Measurements from ENCODE around the gene ZNF708. TPM values are rescaled to one million over a fixed set of nuclear protein-coding genes. Genes with fewer than 3 reads are reported as not detected.
A peak's percentile ranks its signal among the peaks of the same experiment; 100 is the strongest.
"Not testable (repeated sequence)": the region's sequence is repeated elsewhere in the genome, so short reads cannot be mapped to it uniquely, and the experiment has no call there.

Gene ZNF708
- 17.0 TPM for total RNA-seq
- long read RNA-seq, partial matches to known transcripts, result 0 of 5 reads
- long read RNA-seq, other reads (novel, unspliced or antisense), result 5 of 5 reads

- H3K27me3 ChIP-seq (ENCODE audit: low read depth), result no peaks in the 10 kb centered on the region
- TF ChIP-seq, protein P1, sequence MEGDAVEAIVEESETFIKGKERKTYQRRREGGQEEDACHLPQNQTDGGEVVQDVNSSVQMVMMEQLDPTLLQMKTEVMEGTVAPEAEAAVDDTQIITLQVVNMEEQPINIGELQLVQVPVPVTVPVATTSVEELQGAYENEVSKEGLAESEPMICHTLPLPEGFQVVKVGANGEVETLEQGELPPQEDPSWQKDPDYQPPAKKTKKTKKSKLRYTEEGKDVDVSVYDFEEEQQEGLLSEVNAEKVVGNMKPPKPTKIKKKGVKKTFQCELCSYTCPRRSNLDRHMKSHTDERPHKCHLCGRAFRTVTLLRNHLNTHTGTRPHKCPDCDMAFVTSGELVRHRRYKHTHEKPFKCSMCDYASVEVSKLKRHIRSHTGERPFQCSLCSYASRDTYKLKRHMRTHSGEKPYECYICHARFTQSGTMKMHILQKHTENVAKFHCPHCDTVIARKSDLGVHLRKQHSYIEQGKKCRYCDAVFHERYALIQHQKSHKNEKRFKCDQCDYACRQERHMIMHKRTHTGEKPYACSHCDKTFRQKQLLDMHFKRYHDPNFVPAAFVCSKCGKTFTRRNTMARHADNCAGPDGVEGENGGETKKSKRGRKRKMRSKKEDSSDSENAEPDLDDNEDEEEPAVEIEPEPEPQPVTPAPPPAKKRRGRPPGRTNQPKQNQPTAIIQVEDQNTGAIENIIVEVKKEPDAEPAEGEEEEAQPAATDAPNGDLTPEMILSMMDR (IDR thresholded peaks at IDR 0.05), result no peak
- DNase-seq (peak; percentile 90), ATAC-seq (peak; percentile 100)
- peaks cover 7% of the 10 kb centered on the region for H3K9me3 ChIP-seq
- peaks cover 7% of the 10 kb centered on the region for H3K36me3 ChIP-seq
- H3K4me3 ChIP-seq, result peak within 1 kb of the TSS; percentile 78
- H3K27ac ChIP-seq, result peak within 1 kb of the TSS; percentile 97
- peaks cover 22% of the 10 kb centered on the region for H3K4me1 ChIP-seq
- intact Hi-C loops (cut with DNase I), result no loop called here
Measured at GRCh38 chr19:21328885-21329605, at the start of gene ZNF708. Gene ZNF708, minus strand, starts transcription at chr19:21329410. Its CDS starts 198 bp downstream, at chr19:21329212.

GRCh38 chr19:21362291-21362690, 33.1 kb upstream of the ZNF708 start:
- no peak overlapping the region for H3K4me3 ChIP-seq
- no peaks in the 10 kb centered on the region for H3K9me3 ChIP-seq
- H3K36me3 ChIP-seq, result peaks cover 8% of the 10 kb centered on the region
- intact Hi-C loops (cut with DNase I), result no loop called here
- no peak overlapping the region for H3K27ac ChIP-seq
- H3K4me1 ChIP-seq, result no peaks in the 10 kb centered on the region
- ATAC-seq, result no peak
- no peaks in the 10 kb centered on the region for H3K27me3 ChIP-seq (ENCODE audit: low read depth)
- TF ChIP-seq, protein P1 (IDR thresholded peaks at IDR 0.05), result no peak
- no peak for DNase-seq

GRCh38 chr19:21358768-21359451, 29.7 kb upstream of the ZNF708 start, which contains the start of gene ZNF738:
Gene ZNF738, plus strand, starts transcription at chr19:21359000. Its CDS starts 141 bp downstream, at chr19:21359141.
- H3K27ac ChIP-seq, result peak within 1 kb of the TSS; percentile 83
- no peaks in the 10 kb centered on the region for H3K27me3 ChIP-seq (ENCODE audit: low read depth)
- TF ChIP-seq, protein P1 (IDR thresholded peaks at IDR 0.05), result no peak
- peak; percentile 98 to 99 for ATAC-seq
- H3K9me3 ChIP-seq, result no peaks in the 10 kb centered on the region
- peak within 1 kb of the TSS; percentile 70 for H3K4me3 ChIP-seq
- H3K4me1 ChIP-seq, result no peaks in the 10 kb centered on the region
- H3K36me3 ChIP-seq, result peaks cover 8% of the 10 kb centered on the region
- intact Hi-C loops (cut with DNase I), result no loop called here
- peak; percentile 91 for DNase-seq

DNA sequence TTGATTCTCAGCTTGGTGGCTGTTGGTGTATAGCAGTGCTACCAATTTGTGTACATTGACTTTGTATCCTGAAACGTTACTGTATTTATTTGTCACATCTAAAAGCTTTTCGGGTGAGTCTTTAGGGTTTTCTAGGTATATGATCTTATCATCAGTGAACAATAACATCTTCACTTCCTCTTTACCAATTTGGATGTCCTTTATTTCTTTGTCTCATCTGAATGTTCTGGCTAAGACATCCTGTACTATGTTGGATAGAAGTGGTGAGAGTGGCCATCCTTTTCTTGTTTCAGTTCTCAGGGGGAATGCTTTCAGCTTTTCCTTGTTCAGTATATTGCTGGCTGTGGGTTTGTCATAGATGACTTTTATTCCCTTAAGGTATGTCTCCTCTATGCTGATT, 23.6 kb upstream of the ZNF708 start:
- TF ChIP-seq, protein P1 (IDR thresholded peaks at IDR 0.05), result no peak
- H3K4me1 ChIP-seq, result no peaks in the 10 kb centered on the region
- intact Hi-C loops (cut with DNase I), result no loop called here
- ATAC-seq, result no peak
- H3K27me3 ChIP-seq (ENCODE audit: low read depth), result no peaks in the 10 kb centered on the region
- no peaks in the 10 kb centered on the region for H3K36me3 ChIP-seq
- no peak overlapping the region for H3K4me3 ChIP-seq
- DNase-seq, result no peak
- H3K27ac ChIP-seq, result no peak overlapping the region
- peaks cover 5% of the 10 kb centered on the region for H3K9me3 ChIP-seq

DNA sequence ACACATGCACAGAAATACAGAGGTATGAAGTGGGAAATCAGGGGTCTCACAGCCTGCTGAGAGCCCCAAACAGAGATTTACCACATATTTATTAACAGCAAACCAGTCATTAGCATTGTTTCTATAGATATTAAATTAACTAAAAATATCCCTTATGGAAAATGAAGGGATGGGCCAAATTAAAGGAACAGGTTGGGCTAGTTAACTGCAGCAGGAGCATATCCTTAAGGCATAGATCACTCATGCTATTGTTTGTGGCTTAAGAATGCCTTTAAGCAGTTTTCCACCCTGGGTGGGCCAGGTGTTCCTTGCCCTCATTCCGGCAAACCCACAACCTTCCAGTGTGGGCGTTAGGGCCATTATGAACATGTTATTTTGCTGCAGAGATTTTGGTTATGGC, 15.6 kb upstream of the ZNF708 start:
- H3K4me1 ChIP-seq; H3K27ac ChIP-seq; DNase-seq; H3K27me3 ChIP-seq (ENCODE audit: low read depth); H3K4me3 ChIP-seq; H3K36me3 ChIP-seq; H3K9me3 ChIP-seq; intact Hi-C loops (cut with DNase I); ATAC-seq: not testable (repeated sequence)

- intact Hi-C loops (cut with DNase I), result no loop called here
- Histone ChIP-seq H3K4me3 (no peak overlapping the region), H3K36me3 (no peaks in the 10 kb centered on the region), H3K27me3 (ENCODE audit: low read depth) (no peaks in the 10 kb centered on the region), H3K4me1 (no peaks in the 10 kb centered on the region), H3K27ac (no peak overlapping the region), H3K9me3 (peaks cover 41% of the 10 kb centered on the region)
- ATAC-seq, result no peak
- DNase-seq, result no peak
- TF ChIP-seq, protein P1 (IDR thresholded peaks at IDR 0.05), result no peak
Measured at GRCh38 chr19:21335721-21336120, 6.5 kb upstream of the ZNF708 start.
